HepG2 (cell line): Measurements from ENCODE around the gene MSH3.

Experiments
- MAZ ChIP-seq, 2 experiments: sonication (generic) in 1 of 2; formaldehyde crosslinking in 1 of 2; IDR thresholded peaks; 2 replicates each; pipeline versions ENCODE4 v1.5.0 to v1.6.1; 2012 to 2020; ENCODE audit warnings: low read depth in 2 of 2, mild to moderate bottlenecking in 2 of 2, borderline replicate concordance in 1 of 2, improper control_type of control experiment in 1 of 2, low read length in 1 of 2, missing genetic modification reagents in 1 of 2, moderate library complexity in 1 of 2
- POLR2A ChIP-seq, 2 experiments: IDR thresholded peaks; 2 replicates each; pipeline ENCODE4 v1.6.1; 2011; ENCODE audit warnings: low read depth in 2 of 2, low read length in 2 of 2, mild to moderate bottlenecking in 1 of 2, moderate library complexity in 1 of 2; ENCODE audit not compliant: insufficient read depth in 1 of 2
- RBM39 ChIP-seq: fragments of 200-400 bp; formaldehyde crosslinking; IDR thresholded peaks from one replicate; pipeline ENCODE4 v1.6.1; 2018; ENCODE audit warnings: antibody characterized with exemption, mild to moderate bottlenecking, low read depth, low read length; ENCODE audit not compliant: poor library complexity, severe bottlenecking
- ZNF780A ChIP-seq: sonication (generic); formaldehyde crosslinking; IDR thresholded peaks from 2 replicates; pipeline ENCODE4 v1.8.0; 2022; ENCODE audit warnings: mild to moderate bottlenecking, missing genetic modification reagents, moderate library complexity
- TF ChIP-seq, protein P1 (sequence below): sonication (generic); formaldehyde crosslinking; IDR thresholded peaks from 2 replicates; pipeline ENCODE4 v1.4.0; 2020; ENCODE audit warnings: missing genetic modification reagents
- TF ChIP-seq, protein P2 (sequence below): sonication (generic); formaldehyde crosslinking; IDR thresholded peaks from 2 replicates; pipeline ENCODE4 v1.5.0; 2020; ENCODE audit warnings: mild to moderate bottlenecking, missing genetic modification reagents, moderate library complexity
- TF ChIP-seq, protein P3 (sequence below): sonication (generic); formaldehyde crosslinking; IDR thresholded peaks from 2 replicates; pipeline ENCODE4 v1.8.1; 2023; ENCODE audit warnings: mild to moderate bottlenecking, missing genetic modification reagents
- TF ChIP-seq, protein P4 (sequence below): sonication (generic); formaldehyde crosslinking; IDR thresholded peaks from 2 replicates; pipeline ENCODE4 v1.5.0; 2020; ENCODE audit warnings: mild to moderate bottlenecking, missing genetic modification reagents

DNA sequence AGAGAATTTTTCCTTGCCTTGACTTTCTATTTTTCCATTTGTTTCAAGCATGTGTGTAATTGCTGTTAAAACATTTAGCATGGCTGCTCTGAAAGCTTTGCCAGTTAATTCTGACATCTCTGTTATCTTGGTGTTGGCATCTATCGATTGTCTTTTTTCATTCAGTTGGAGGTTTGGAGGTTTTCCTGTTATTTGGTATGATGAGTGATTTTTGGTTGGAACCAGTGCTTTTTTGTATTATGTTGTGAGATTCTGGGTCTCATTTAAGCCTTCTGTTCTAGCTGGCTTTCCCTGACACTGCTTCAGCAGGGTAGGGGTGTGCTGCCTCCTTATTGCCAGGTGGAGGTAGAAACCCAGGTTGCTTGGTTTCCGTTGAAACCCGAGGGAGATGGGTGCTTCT, 41.2 kb downstream of the MSH3 start:
- TF ChIP-seq, protein P1, sequence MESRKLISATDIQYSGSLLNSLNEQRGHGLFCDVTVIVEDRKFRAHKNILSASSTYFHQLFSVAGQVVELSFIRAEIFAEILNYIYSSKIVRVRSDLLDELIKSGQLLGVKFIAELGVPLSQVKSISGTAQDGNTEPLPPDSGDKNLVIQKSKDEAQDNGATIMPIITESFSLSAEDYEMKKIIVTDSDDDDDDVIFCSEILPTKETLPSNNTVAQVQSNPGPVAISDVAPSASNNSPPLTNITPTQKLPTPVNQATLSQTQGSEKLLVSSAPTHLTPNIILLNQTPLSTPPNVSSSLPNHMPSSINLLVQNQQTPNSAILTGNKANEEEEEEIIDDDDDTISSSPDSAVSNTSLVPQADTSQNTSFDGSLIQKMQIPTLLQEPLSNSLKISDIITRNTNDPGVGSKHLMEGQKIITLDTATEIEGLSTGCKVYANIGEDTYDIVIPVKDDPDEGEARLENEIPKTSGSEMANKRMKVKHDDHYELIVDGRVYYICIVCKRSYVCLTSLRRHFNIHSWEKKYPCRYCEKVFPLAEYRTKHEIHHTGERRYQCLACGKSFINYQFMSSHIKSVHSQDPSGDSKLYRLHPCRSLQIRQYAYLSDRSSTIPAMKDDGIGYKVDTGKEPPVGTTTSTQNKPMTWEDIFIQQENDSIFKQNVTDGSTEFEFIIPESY (CRISPR knock-in tag) = no peak
- TF ChIP-seq, protein P2, sequence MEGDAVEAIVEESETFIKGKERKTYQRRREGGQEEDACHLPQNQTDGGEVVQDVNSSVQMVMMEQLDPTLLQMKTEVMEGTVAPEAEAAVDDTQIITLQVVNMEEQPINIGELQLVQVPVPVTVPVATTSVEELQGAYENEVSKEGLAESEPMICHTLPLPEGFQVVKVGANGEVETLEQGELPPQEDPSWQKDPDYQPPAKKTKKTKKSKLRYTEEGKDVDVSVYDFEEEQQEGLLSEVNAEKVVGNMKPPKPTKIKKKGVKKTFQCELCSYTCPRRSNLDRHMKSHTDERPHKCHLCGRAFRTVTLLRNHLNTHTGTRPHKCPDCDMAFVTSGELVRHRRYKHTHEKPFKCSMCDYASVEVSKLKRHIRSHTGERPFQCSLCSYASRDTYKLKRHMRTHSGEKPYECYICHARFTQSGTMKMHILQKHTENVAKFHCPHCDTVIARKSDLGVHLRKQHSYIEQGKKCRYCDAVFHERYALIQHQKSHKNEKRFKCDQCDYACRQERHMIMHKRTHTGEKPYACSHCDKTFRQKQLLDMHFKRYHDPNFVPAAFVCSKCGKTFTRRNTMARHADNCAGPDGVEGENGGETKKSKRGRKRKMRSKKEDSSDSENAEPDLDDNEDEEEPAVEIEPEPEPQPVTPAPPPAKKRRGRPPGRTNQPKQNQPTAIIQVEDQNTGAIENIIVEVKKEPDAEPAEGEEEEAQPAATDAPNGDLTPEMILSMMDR (CRISPR knock-in tag) = no peak
- TF ChIP-seq, protein P3, sequence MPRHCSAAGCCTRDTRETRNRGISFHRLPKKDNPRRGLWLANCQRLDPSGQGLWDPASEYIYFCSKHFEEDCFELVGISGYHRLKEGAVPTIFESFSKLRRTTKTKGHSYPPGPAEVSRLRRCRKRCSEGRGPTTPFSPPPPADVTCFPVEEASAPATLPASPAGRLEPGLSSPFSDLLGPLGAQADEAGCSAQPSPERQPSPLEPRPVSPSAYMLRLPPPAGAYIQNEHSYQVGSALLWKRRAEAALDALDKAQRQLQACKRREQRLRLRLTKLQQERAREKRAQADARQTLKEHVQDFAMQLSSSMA (CRISPR knock-in tag) = no peak
- TF ChIP-seq, protein P4, sequence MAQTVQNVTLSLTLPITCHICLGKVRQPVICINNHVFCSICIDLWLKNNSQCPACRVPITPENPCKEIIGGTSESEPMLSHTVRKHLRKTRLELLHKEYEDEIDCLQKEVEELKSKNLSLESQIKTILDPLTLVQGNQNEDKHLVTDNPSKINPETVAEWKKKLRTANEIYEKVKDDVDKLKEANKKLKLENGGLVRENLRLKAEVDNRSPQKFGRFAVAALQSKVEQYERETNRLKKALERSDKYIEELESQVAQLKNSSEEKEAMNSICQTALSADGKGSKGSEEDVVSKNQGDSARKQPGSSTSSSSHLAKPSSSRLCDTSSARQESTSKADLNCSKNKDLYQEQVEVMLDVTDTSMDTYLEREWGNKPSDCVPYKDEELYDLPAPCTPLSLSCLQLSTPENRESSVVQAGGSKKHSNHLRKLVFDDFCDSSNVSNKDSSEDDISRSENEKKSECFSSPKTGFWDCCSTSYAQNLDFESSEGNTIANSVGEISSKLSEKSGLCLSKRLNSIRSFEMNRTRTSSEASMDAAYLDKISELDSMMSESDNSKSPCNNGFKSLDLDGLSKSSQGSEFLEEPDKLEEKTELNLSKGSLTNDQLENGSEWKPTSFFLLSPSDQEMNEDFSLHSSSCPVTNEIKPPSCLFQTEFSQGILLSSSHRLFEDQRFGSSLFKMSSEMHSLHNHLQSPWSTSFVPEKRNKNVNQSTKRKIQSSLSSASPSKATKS (CRISPR knock-in tag) = no peak
- TF ChIP-seq RBM39 (no peak), POLR2A (IDR thresholded peaks at IDR 0.05; ENCODE audit: insufficient read depth in 1 of 2, low read depth in 2 of 2, low read length in 2 of 2) (no peak), ZNF780A (CRISPR knock-in tag) (no peak), MAZ (IDR thresholded peaks at IDR 0.05; ENCODE audit: borderline replicate concordance, low read depth, low read length) (no peak), MAZ (CRISPR knock-in tag; IDR thresholded peaks at IDR 0.05; ENCODE audit: low read depth) (no peak)
